GM12878 (cell line): Measurements from ENCODE around the gene CEND1. TPM values are rescaled to one million over a fixed set of nuclear protein-coding genes. Genes with fewer than 3 reads are reported as not detected.

Experiments used
- ATAC-seq: fragments of 200-7000 bp; cut with Tn5 transposase; 3 replicates; pipeline ENCODE4 v1.9.1; 2020; ENCODE audit warnings: mild to moderate bottlenecking, moderate library complexity
- BruUV-seq: library from RNA; stranded (reverse); fragments of 400-500 nt; replicated peaks from 2 replicates; lab custom pipeline; 2021; lab: Mats Ljungman, UMichigan
- CTCF ChIA-PET: fragments of 300-600 bp; sonication (Branson Sonifier 250); formaldehyde crosslinking; extraction: SDS; loops from one replicate; lab custom pipeline; 2021; ENCODE audit warnings: inconsistent platforms; lab: Yijun Ruan, JAX
- POLR2A ChIA-PET: fragments of 350-600 bp; formaldehyde crosslinking; extraction: SDS; loops from one replicate; lab custom pipeline; 2021; ENCODE audit warnings: inconsistent platforms; lab: Charles Lee
- RAD21 ChIA-PET: fragments of 300-600 bp; sonication (Branson Sonifier 250); formaldehyde crosslinking; loops from one replicate; lab custom pipeline; 2023; ENCODE audit warnings: antibody characterized with exemption; ENCODE audit not compliant: unreplicated experiment; lab: Charles Lee
- SMC1A ChIA-PET: fragments of 300-600 bp; sonication (Branson Sonifier 250); formaldehyde crosslinking; loops from one replicate; lab custom pipeline; 2023; ENCODE audit not compliant: unreplicated experiment, uncharacterized antibody; lab: Charles Lee
- DNase-seq: peaks from one replicate; pipeline ENCODE4 v3.0.0-alpha.2; 2011; ENCODE audit warnings: low read depth, low spot score
- FAIRE-seq: peaks from 3 replicates; lab custom pipeline; 2011; peaks lifted over from hg19 to GRCh38; lab: Jason Lieb, UNC
- H2AFZ ChIP-seq: 2 replicates; pipeline ENCODE4 v1.6.0; 2011; ENCODE audit warnings: low read depth, low read length, control low read depth; ENCODE audit not compliant: control insufficient read depth
- H3K27ac ChIP-seq: 2 replicates; pipeline ENCODE4 v1.5.1; 2011; ENCODE audit warnings: control low read depth; ENCODE audit not compliant: control insufficient read depth, insufficient read depth
- H3K27me3 ChIP-seq, 2 experiments: replicated peaks in 1 of 2; 2 replicates each; pipeline versions ENCODE4 v1.6.0 to v1.6.1; 2011; ENCODE audit warnings: low read length in 1 of 2; ENCODE audit not compliant: control insufficient read depth in 2 of 2, insufficient read depth in 2 of 2
- H3K36me3 ChIP-seq, 2 experiments: 2 replicates each; pipeline ENCODE4 v1.5.1; 2011; ENCODE audit warnings: low read length in 1 of 2; ENCODE audit not compliant: control insufficient read depth in 2 of 2, insufficient read depth in 2 of 2
- H3K4me1 ChIP-seq: 2 replicates; pipeline ENCODE4 v1.6.1; 2011; ENCODE audit warnings: mild to moderate bottlenecking, low read length, moderate library complexity, mixed read lengths; ENCODE audit not compliant: control insufficient read depth, insufficient read depth
- H3K4me2 ChIP-seq: 2 replicates; pipeline ENCODE4 v1.6.0; 2011; ENCODE audit warnings: control low read depth; ENCODE audit not compliant: control insufficient read depth, insufficient read depth
- H3K4me3 ChIP-seq: fragments of 200-600 bp; sonication (generic); 2 replicates; pipeline ENCODE4 v1.5.1; 2016
- H3K79me2 ChIP-seq: 2 replicates; pipeline ENCODE4 v1.6.0; 2011; ENCODE audit warnings: low read length; ENCODE audit not compliant: control insufficient read depth, insufficient read depth
- H3K9ac ChIP-seq: 2 replicates; pipeline ENCODE4 v1.8.0; 2011; ENCODE audit warnings: low read length, control low read depth, mixed read lengths; ENCODE audit not compliant: control insufficient read depth, insufficient read depth
- H3K9me3 ChIP-seq: replicated peaks from 3 replicates; pipeline ENCODE4 v1.5.1; 2011; ENCODE audit warnings: mild to moderate bottlenecking, low read length; ENCODE audit not compliant: control insufficient read depth, insufficient read depth
- H4K20me1 ChIP-seq: 2 replicates; pipeline ENCODE4 v1.6.0; 2011; ENCODE audit not compliant: control insufficient read depth, insufficient read depth
- BACH1 ChIP-seq: fragments of 450-650 bp; IDR thresholded peaks from 2 replicates; pipeline ENCODE4 v1.6.1; 2017; ENCODE audit warnings: mild to moderate bottlenecking, borderline replicate concordance
- BCL3 ChIP-seq: IDR thresholded peaks from 2 replicates; pipeline ENCODE4 v1.6.1; 2011; ENCODE audit warnings: borderline replicate concordance, low read depth, mild to moderate bottlenecking, moderate library complexity, low read length; ENCODE audit not compliant: insufficient read depth, poor library complexity, severe bottlenecking
- CBX5 ChIP-seq: sonication (generic); IDR thresholded peaks from 2 replicates; pipeline ENCODE4 v1.6.1; 2016; ENCODE audit warnings: low read depth, moderate library complexity, mild to moderate bottlenecking, inconsistent platforms
- EED ChIP-seq: sonication (generic); IDR thresholded peaks from 2 replicates; pipeline ENCODE4 v1.6.1; 2016; ENCODE audit warnings: antibody characterized with exemption, low read depth
- EP300 ChIP-seq, 2 experiments: fragments of 150-350 bp in 1 of 2; IDR thresholded peaks; 2 replicates each; pipeline ENCODE4 v1.6.1; 2011 to 2012; ENCODE audit warnings: low read depth in 2 of 2, low read length in 2 of 2, borderline replicate concordance in 1 of 2, improper control_type of control experiment in 1 of 2, inconsistent platforms in 1 of 2; ENCODE audit not compliant: control insufficient read depth in 1 of 2
- MEF2B ChIP-seq: fragments of 450-650 bp; IDR thresholded peaks from 2 replicates; pipeline ENCODE4 v1.6.1; 2018; ENCODE audit warnings: mild to moderate bottlenecking, moderate library complexity; ENCODE audit not compliant: partially characterized antibody, poor library complexity, severe bottlenecking
- MXI1 ChIP-seq: fragments of 150-350 bp; IDR thresholded peaks from 2 replicates; pipeline ENCODE4 v1.6.1; 2011; ENCODE audit warnings: low read depth, mild to moderate bottlenecking, inconsistent platforms, low read length, improper control_type of control experiment
- NFIC ChIP-seq: IDR thresholded peaks from 2 replicates; pipeline ENCODE4 v1.6.1; 2012; ENCODE audit warnings: low read depth, mild to moderate bottlenecking, inconsistent platforms, low read length, moderate library complexity
- PAX5 ChIP-seq: IDR thresholded peaks from 2 replicates; pipeline ENCODE4 v1.6.1; 2011; ENCODE audit warnings: low read depth, low read length, borderline replicate concordance
- PML ChIP-seq: IDR thresholded peaks from 2 replicates; pipeline ENCODE4 v1.6.1; 2012; ENCODE audit warnings: low read length, inconsistent platforms
- POLR2A ChIP-seq: IDR thresholded peaks from 2 replicates; pipeline ENCODE4 v1.6.1; 2011; ENCODE audit warnings: low read depth, mild to moderate bottlenecking, low read length
- POLR2AphosphoS5 ChIP-seq: IDR thresholded peaks from 2 replicates; pipeline ENCODE4 v1.6.1; 2011; ENCODE audit warnings: mild to moderate bottlenecking, low read length, inconsistent platforms
- SMAD1 ChIP-seq: fragments of 450-650 bp; IDR thresholded peaks from 2 replicates; pipeline ENCODE4 v1.6.1; 2018; ENCODE audit warnings: mild to moderate bottlenecking, low read depth; ENCODE audit not compliant: partially characterized antibody
- SMAD5 ChIP-seq: IDR thresholded peaks from 2 replicates; pipeline ENCODE4 v1.6.1; 2016; ENCODE audit warnings: antibody characterized with exemption, low read depth
- ZBED1 ChIP-seq: IDR thresholded peaks from 2 replicates; pipeline ENCODE4 v1.6.1; 2016; ENCODE audit warnings: borderline replicate concordance
- WGBS: methylation state at CpG from one replicate; pipeline ENCODE4 v1.1.6; 2016; ENCODE audit warnings: low lambda C conversion rate; ENCODE audit not compliant: insufficient replicate concordance, insufficient coverage; ENCODE audit errors: missing lambda C conversion rate; 5-methylcytosine and 5-hydroxymethylcytosine counted together
- in situ Hi-C: fragments of 300-500 bp; cut with MboI; formaldehyde crosslinking; loops from 9 replicates; pipeline ENCODE4 v1.14.3; 2018; ENCODE audit warnings: mixed read lengths
- intact Hi-C: fragments of 100-400 bp; cut with micrococcal nuclease; formaldehyde crosslinking; loops from one replicate; pipeline ENCODE4 v1.14.2; 2022; ENCODE audit not compliant: unreplicated experiment
- polyA plus RNA-seq, 11 experiments: library from polyadenylated mRNA; depleted of rRNA in 4 of 11; unstranded in 6 of 11; stranded (reverse) in 5 of 11; fragments of >200 nt; fragmentation: Nextera tagmentation in 4 of 11; fragmentation: Illumina TruSeq in 1 of 11; extraction: Ambion mirVana in 4 of 11; extraction: Trizol in 1 of 11; gene quantifications; 1 replicate in 1 of 11; 2 replicates in 10 of 11; pipeline versions ENCODE4 v1.2.1 to v1.2.3, GENCODE V29; 2011 to 2016; ENCODE audit warnings: inconsistent platforms in 2 of 11, missing spikeins in 2 of 11, low read depth in 1 of 11
- total RNA-seq, 4 experiments: library from RNA; depleted of rRNA in 3 of 4; stranded (reverse); fragments of >200 nt in 3 of 4; fragmentation: Illumina TruSeq in 1 of 4; extraction: Trizol in 1 of 4; gene quantifications; 2 replicates each; pipeline versions ENCODE4 v1.2.1 to v1.2.3, GENCODE V29; 2013 to 2021

The CEND1 gene
- total and polyA plus RNA-seq, 10 of the 15 experiments (the other 5 are each of a cell fraction or from before 2014, with no cell fraction given), result 0.31 to 13.6 (median 7.2) TPM; not detected in 1

GRCh38 chr11:815675-816432 lies 26.0 kb upstream of the CEND1 start:
- Histone ChIP-seq H3K36me3 (peaks cover 8 to 28% of the 10 kb centered on the region in 2 experiments; a peak in 3 of 4 replicates), H2AFZ (no peak overlapping the region), H3K4me2 (no peak overlapping the region), H3K27me3 (no peaks in the 10 kb centered on the region), H3K79me2 (peaks cover 19% of the 10 kb centered on the region), H3K27ac (no peak overlapping the region), H3K9ac (no peak overlapping the region), H3K4me3 (no peak overlapping the region), H3K4me1 (peaks cover 7% of the 10 kb centered on the region), H4K20me1 (peaks cover 8% of the 10 kb centered on the region), H3K9me3 (no peaks in the 10 kb centered on the region)
- no TSS peak for BruUV-seq
- DNase-seq, result no peak
- FAIRE-seq, result no peak
- no peak for TF ChIP-seq SMAD1
- TF ChIP-seq POLR2A, result peak; percentile 49; the same call in 1 of the 2 replicates
- intact Hi-C loops, result no loop called here
- ChIA-PET POLR2A (no interaction called here), RAD21 (no interaction called here), SMC1A (no interaction called here), CTCF (no interaction called here)
- ATAC-seq, result no peak
- 80% methylated on average over 9 of the region's 11 CpGs for WGBS
- in situ Hi-C loops, result loop anchor here (25.0 kb wide), 1 partner anchor 1571 kb away; the partner anchor contains the start of gene CD81

- RAD21 ChIA-PET, result no interaction called here
- Histone ChIP-seq H3K9ac (no peak overlapping the region), H3K27me3 (no peaks in the 10 kb centered on the region), H3K4me3 (no peak overlapping the region), H3K4me1 (peaks cover 7% of the 10 kb centered on the region; the same call in 1 of the 2 replicates), H3K27ac (no peak overlapping the region), H3K9me3 (no peaks in the 10 kb centered on the region), H2AFZ (no peak overlapping the region), H3K36me3 (peaks cover 8 to 28% of the 10 kb centered on the region in 2 experiments; a peak in 3 of 4 replicates), H3K4me2 (no peak overlapping the region), H3K79me2 (peaks cover 34% of the 10 kb centered on the region), H4K20me1 (peaks cover 8% of the 10 kb centered on the region; the same call in 1 of the 2 replicates)
- no TSS peak for BruUV-seq
- DNase-seq, result no peak
- in situ Hi-C loops, result loop anchor here (25.0 kb wide), 1 partner anchor 1574 kb away; the partner anchor contains the start of gene CD81
- FAIRE-seq, result no peak
- POLR2A ChIA-PET, result no interaction called here
- 76% methylated on average over 9 of the region's 9 CpGs for WGBS
- intact Hi-C loops, result no loop called here
- no peak for ATAC-seq
- CTCF ChIA-PET, result no interaction called here
- SMC1A ChIA-PET, result no interaction called here
- TF ChIP-seq POLR2A, result peak; percentile 80
- TF ChIP-seq BACH1, result peak; percentile 51; the same call in 1 of the 2 replicates
- TF ChIP-seq EP300 (IDR thresholded peaks at IDR 0.05; ENCODE audit: borderline replicate concordance in 1 of 2, control insufficient read depth in 1 of 2, low read depth in 2 of 2, low read length in 2 of 2), result no peak
- TF ChIP-seq CBX5, result no peak
- TF ChIP-seq MEF2B, result no peak
- peak; percentile 70; the same call in 1 of the 2 replicates for TF ChIP-seq SMAD5
- no peak for TF ChIP-seq MXI1
- no peak for TF ChIP-seq EED
- TF ChIP-seq POLR2AphosphoS5, result peak; percentile 68; the same call in 1 of the 2 replicates
- peak; percentile 34 for TF ChIP-seq BCL3
- TF ChIP-seq ZBED1, result peak; percentile 67; the same call in 1 of the 2 replicates
- 0 out of 2 replicates have a peak, but pooled peaks have one; percentile 4 for TF ChIP-seq PAX5
- peak; percentile 18; the same call in 1 of the 2 replicates for TF ChIP-seq NFIC
- peak; percentile 54; the same call in 1 of the 2 replicates for TF ChIP-seq PML
These were observed 23.7 kb upstream of the CEND1 start for GRCh38 chr11:813456-814096.
